Ramos (cell line): Measurements from ENCODE around the gene STAMBP.

Experiments used
- in situ Hi-C: fragments of 300-500 bp; cut with MboI; formaldehyde crosslinking; loops from one replicate; pipeline ENCODE4 v1.14.3; 2022; ENCODE audit warnings: low sequenced_read_pairs; ENCODE audit not compliant: unreplicated experiment

STAMBP gene

DNA sequence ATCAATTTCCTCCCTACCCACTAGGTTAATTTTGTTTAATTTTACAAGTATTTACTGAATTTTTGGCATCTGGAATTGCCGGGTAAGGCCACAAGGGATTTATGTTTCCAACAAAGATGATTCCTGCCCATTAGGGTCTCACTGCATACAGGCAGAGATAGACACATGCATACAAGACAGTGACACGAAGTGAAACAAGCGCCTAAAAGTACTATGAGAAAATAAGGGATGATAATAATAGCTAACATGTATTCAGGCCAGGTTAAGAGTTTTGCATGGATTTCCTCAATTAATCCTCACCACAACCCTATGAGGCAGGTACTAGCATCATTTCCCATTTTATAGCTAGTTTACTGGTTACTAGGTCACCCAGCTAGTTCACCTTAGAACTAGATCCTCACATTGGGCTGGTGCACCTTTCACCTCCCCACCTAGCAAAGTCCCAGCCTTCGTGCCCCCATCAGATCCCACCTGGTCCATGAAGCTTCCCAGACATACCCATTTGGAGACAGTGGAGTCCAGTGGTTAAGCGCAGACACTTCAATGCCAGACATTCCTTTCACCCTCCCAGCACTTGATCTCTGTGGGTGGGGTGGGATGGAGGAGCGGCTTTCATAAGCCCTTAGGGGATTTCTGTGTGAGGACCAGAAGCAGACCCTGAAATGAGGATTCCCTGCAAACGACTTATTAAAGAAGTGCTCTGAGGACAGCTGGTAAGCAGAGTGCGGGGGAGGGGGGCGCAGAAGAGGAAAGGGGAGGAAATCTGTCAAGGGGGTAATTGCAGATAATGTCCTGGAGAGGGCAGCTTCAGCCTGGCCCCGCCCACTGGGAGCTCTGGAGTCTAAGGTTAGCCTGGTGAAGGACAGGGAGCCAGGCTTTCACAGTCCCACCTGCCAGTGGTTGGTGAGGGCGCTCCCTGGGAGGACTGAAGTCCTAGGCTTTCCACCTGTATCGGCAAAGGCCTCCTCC, 92.1 kb downstream of the STAMBP start:
- in situ Hi-C loops = no loop called here

DNA sequence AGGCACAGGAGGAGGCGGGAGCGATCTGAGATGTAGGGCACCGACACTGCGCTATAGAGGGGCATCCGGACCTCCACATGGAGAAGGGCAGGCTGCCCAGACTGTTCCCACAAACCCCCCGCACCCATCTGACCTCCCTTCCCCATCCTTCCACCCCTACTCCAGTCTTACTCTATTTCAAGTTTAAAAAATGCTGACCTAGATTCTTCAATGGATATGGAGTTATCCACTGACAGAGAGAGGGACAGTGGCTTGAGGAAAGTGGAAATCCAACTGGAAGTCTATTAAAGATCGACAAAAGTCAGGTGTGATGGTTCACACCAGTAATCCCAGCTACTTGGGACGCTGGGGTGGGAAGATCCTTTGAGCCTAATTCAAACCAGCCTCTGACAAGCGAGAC, 92.8 kb downstream of the STAMBP start:
- in situ Hi-C loops = no loop called here

DNA sequence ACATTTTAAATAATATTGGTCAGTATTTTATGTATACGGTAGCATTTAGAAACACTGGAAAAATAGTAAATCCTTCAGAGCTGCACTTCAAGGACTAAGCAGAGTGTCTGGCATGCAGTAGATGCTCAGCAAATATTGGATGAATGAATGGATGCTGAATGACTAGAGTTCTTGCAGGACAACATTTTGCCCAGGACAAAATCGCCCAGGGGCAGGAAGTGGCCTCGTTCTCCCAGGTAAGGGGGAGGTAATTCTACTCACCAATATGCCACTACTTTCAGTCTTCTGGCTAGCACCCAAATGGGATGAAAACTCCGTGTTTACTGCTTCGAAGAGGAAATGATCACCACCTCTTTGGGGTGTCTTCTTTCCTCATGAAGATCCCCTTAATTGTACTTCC, 93.9 kb downstream of the STAMBP start:
- in situ Hi-C loops = no loop called here
